ENCODE data around the gene HELZ2.
"Not testable (repeated sequence)": the region's sequence is repeated elsewhere in the genome, so short reads cannot be mapped to it uniquely, and the experiment has no call there.

HELZ2 gene, protein sequence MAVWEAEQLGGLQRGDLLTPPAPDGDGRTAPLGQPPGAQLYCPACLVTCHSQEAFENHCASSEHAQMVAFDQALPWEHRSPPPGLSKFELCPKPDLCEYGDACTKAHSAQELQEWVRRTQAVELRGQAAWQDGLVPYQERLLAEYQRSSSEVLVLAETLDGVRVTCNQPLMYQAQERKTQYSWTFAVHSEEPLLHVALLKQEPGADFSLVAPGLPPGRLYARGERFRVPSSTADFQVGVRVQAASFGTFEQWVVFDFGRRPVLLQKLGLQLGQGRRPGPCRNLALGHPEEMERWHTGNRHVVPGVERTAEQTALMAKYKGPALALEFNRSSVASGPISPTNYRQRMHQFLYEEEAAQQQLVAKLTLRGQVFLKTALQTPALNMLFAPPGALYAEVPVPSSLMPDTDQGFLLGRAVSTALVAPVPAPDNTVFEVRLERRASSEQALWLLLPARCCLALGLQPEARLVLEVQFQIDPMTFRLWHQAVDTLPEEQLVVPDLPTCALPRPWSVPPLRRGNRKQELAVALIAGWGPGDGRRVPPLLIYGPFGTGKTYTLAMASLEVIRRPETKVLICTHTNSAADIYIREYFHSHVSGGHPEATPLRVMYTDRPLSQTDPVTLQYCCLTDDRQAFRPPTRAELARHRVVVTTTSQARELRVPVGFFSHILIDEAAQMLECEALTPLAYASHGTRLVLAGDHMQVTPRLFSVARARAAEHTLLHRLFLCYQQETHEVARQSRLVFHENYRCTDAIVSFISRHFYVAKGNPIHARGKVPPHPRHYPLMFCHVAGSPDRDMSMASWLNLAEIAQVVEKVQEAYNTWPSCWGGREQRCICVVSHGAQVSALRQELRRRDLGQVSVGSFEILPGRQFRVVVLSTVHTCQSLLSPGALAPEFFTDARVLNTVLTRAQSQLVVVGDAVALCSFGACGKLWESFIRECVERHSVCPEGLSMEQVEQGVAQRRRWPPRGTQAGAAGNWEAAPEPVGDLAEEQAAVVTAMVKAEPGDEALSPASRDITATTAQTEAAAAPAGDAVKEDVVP (N-terminal part only)

DNA sequence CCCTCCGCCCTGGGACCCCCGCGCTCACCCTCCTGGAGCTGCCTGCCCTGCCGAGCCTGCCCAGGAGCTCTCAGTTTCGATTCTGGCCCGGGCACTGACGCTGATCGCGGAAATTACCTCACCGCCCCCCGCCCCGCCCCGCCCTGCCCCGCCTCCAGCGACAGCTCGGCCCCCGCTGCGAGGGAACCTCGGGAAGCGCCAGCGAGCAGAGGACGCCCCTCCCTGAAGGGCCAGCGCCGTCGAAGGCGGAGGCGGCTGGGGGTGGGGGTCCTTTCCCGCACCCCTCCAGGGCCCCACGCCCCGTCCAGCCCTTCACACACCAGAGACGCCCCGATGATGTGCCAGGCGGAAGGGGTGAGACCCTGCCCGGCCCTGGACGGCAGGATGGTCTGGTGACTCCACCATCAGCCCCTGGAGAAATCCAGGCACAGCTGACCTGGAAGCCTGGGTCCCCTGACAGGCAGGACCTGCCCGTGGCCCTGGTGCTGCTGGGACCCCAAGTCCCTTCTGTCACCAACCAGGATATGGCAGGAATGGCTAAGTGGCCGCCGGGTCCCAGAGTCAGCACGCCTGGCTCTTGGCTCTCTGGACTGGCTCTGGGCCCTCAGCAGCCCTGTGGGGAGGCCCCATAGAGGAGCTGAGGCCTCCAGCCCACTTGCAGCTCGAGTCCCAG, at the start of gene HELZ2:
Gene HELZ2, minus strand, starts transcription at position 84 of the 673 bp plus-strand sequence. CDS start 1,854 bp downstream, outside the sequence.
- DNase-seq = peak; percentile 63

GRCh38 chr20:63622732-63623131, 48.7 kb upstream of the HELZ2 start:
- DNase-seq = no peak

DNA sequence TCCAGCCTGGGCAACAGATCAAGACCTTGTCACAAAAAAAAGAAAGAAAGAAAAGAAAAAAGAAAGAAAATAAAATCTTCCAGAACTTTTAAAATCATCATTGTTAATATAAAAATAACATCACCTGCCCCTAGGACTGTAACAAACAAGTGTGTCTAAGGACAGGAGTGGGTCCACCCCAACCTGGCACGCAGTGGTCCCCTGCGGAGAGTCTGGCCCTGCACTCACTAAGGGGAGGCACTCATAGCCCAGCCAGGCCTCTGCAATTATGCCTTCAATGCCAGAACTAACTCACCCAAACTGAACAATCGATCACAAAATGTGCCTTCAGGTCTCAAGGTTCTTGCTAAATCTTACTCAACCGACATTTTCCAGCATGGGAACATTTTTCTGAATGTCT, 48.1 kb upstream of the HELZ2 start:
- DNase-seq = no peak

GRCh38 chr20:63620991-63621390, 47.0 kb upstream of the HELZ2 start:
- no peak for DNase-seq

DNA sequence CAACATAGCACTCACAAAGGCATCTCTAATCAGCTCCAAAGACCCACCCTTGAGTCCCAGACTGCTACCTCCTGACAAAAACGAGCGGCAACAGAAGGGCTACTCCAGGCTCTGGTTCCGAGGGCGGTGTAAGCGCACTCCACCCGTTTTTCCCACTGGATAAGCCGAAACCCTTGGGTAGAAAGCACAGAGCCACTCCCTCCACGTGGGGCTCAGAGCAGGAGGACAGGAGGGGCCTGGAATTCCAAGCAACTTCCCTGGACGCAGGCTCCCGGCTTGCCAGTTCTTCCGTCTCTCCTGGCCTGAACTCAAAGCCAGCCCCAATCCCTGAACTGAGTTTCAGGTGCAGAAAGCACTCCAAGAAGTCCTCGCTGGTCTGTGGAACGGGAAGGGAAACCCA, 45.5 kb upstream of the HELZ2 start:
- no peak for DNase-seq

- no peak for DNase-seq
Measured at GRCh38 chr20:63619086-63619485, 45.0 kb upstream of the HELZ2 start.

DNA sequence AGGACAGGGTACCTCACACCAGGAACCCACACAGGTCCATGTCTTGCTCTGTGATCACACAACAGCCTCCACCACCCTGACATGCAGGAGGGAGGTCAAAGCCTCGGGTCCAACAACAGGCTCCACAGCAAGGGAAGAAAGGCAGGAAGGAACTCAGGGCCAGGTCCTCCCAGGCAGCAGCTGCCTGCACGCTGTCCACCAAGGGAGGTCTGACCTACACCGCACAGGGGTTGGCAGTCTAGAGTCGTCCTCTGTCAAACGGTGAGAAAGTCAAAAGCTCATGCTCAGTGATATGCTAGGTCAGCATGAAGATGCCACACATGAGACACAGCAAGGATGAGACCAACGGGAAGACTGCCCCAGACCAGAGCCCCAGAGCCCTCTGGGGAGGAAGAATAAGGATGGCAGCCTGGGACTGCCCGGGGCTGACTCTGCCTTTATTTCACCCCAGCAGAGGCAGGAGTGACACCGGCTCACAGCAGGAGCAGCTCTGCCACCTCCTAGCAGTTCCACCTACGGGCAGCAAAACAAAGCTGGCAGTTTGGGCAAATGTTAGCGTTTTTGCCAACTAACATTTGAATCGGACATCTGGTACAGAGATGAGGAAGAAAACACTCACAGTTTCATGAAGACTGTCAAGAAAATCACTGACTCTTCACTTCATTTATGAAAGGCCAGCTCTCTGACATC, 44.4 kb upstream of the HELZ2 start:
- DNase-seq = no peak

GRCh38 chr20:63617876-63618265, 43.8 kb upstream of the HELZ2 start:
- no peak for DNase-seq

- no peak for DNase-seq
Measured at GRCh38 chr20:63617092-63617875, 43.2 kb upstream of the HELZ2 start.

GRCh38 chr20:63613863-63614594, 40.0 kb upstream of the HELZ2 start:
- not testable (repeated sequence) for DNase-seq

DNA sequence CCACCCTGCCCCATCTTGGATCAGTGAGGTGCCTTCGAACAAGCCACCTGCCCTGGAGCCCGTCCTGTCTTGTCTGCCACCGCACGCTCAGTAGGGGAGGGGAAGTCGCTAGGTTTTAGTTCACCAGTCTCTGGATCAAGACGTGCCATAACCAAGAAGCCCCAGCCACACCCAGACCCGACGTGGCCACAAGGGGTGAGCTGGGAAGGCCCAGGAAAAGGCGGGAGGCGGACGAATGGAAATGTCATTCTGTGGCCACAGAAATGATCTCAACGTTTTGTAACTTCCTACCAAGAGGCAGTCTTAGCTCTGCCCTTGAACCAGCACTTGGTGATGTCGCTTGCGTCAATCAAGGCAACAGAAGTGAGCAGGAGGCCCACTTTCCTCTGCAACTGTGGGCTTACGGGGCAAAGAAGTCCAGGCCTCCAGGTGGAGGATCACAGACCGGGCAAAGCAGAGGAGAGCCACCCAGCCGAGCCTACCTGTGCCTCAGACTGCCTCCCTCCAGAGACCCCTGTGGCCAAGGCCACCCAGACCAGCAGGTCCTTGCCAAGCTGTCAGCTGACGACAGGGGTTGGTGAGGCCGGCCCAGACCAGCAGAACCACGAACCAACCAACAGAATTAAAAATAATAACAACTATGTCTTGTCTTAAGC, 38.4 kb upstream of the HELZ2 start:
- DNase-seq = no peak

DNA sequence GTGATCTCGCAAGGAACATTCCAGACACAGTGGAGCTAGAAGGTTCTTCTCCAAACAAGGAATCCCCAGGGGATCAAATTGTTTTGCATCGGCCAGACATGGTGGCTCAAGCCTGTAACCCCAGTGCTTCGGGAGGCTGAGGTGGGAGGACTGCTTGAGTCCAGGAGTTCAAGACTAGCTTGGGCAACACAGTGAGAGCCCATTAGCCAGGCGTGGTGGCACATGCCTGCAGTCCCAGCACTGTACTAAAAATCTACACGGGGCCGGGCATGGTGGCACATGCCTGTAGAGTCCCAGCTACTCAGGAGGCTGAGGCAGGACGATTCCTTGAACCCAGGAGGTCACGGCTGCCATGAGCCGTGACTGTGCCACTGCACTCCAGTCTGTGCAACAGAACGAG, 37.6 kb upstream of the HELZ2 start:
- DNase-seq = no peak

GRCh38 chr20:63610581-63611435, 36.8 kb upstream of the HELZ2 start:
- no peak for DNase-seq

DNA sequence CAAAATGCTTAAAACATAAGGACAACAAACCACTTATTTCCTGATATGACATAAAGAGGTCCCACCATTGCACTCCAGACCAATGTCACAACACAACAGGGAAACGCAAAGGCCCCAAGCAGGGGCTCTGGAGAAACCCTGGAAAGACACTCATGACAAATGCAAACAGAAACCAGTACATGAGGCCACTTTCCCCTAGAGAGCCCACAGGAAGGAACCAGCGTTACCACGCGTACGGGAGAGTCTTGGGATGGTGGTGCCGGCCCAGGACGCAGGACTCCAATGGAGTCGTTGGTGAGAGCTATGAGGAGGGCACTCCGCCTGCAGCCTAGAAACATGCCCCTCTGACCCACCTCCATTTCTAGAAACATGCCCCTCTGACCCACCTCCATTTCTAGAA, 32.6 kb upstream of the HELZ2 start:
- DNase-seq = no peak

DNA sequence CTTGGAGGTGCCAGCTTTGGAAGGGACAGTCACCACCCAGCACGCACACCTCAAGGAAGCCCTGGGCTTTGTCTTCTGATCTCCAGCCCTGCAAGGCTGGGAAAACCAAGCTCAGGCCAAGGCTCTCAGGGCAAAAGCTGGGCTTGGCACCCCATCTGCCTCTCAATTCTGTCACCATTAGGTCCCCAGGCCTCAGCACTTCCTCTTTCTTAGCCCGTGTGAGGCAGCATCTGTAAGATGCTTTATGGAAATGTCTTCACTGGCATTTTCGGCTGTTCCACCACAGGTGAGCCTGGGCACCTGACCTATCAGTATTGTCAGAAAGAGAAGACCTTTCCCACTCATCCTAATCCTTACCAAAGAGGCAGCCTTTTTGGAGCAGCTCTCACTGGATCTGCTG, 28.3 kb upstream of the HELZ2 start:
- no peak for DNase-seq

DNA sequence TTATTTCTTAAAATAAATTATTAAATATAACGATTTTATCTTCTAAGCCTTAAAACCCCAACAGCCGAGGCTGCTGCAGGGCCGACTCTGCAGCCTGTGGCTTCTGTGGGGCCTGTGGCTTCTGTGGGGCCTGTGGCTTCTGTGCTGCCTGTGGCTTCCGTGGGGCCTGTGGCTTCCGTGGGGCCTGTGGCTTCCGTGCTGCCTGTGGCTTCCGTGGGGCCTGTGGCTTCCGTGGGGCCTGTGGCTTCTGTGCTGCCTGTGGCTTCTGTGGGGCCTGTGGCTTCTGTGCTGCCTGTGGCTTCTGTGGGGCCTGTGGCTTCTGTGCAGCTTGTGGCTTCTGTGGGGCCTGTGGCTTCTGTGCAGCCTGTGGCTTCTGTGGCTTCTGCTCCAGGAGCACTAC, 27.6 kb upstream of the HELZ2 start:
- DNase-seq = not testable (repeated sequence)

DNA sequence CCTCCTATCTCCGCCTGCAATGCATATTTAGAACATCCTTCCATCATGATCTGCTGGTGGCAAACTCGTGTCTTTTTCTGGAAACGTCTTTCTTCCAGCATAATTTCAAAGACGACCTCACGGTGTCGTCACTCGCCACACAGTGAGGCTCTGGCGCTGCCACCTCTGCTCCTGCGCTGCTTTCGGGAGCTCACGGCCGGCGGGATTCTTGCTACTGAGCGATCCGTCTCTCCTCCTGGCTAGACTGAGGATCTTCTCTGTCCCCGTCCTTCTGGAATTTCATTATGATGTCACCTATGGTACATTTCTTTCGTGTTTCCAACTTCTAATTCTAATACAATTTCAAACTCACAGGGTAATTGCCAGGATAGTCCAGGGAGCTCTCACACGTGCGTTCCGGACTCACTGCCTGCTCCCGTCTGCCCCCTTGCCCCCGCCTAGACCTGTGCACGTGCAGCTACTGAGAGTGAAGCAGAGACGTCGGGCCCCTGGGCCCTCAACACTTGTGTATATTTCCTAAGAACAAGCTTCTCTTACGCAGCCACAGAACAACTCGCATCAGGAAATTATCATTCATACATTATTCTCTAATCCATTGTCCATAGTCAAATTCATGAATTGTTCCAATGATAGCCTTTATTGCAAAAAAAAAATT, 25.5 kb upstream of the HELZ2 start:
- DNase-seq = no peak

GRCh38 chr20:63598479-63599395, 24.7 kb upstream of the HELZ2 start:
- DNase-seq = no peak

Measured in NCI-H1048 (cell line).